GM12891 (cell line): Measurements from ENCODE around the gene ADCK1.
"Not testable (repeated sequence)": the region's sequence is repeated elsewhere in the genome, so short reads cannot be mapped to it uniquely, and the experiment has no call there.

Source experiments
- PAX5 ChIP-seq: IDR thresholded peaks from 2 replicates; pipeline ENCODE4 v1.6.1; 2011; ENCODE audit warnings: low read length, moderate library complexity, mild to moderate bottlenecking; ENCODE audit not compliant: insufficient read depth, severe bottlenecking
- POLR2A ChIP-seq: IDR thresholded peaks from 2 replicates; pipeline ENCODE4 v1.6.1; 2011; ENCODE audit warnings: low read depth, low read length, control low read depth
- POLR2AphosphoS5 ChIP-seq: IDR thresholded peaks from 2 replicates; pipeline ENCODE4 v1.6.1; 2011; ENCODE audit warnings: low read depth, low read length, control low read depth
- POU2F2 ChIP-seq: IDR thresholded peaks from 2 replicates; pipeline ENCODE4 v1.6.1; 2011; ENCODE audit warnings: low read depth, mild to moderate bottlenecking, control low read depth, low read length, moderate library complexity
- SPI1 ChIP-seq: IDR thresholded peaks from 2 replicates; pipeline ENCODE4 v1.6.1; 2011; ENCODE audit warnings: low read depth, low read length, control low read depth
- TAF1 ChIP-seq: IDR thresholded peaks from 2 replicates; pipeline ENCODE4 v1.6.1; 2011; ENCODE audit warnings: low read depth, low read length, control low read depth

DNA sequence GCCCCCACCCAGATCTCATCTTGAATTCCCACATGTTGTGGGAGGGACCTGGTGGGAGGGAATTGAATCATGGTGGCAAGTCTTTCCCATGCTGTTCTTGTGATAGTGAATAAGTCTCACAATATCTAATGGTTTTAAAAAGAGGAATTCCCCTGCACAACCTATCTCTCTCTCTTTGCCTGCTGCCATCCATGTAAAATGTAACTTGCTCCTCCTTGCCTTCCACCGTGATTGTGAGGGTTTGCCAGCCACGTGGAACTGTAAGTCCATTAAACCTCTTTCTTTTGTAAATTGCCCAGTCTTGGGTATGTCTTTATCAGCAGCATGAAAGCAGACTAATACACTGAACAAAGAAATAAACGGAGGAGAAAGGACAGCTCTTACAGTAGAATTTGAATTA lies 159.8 kb downstream of the ADCK1 start:
- not testable (repeated sequence) for TF ChIP-seq POLR2A, TAF1, POLR2AphosphoS5, SPI1, POU2F2, PAX5
